Neural cell (in vitro differentiated cells): ENCODE measurements around the gene AGPAT3.

ENCODE experiments used
- POLR2AphosphoS5 ChIP-seq: IDR thresholded peaks from 2 replicates; pipeline ENCODE4 v1.6.1; 2012
- TAF1 ChIP-seq: IDR thresholded peaks from 2 replicates; pipeline ENCODE4 v1.6.1; 2012; ENCODE audit warnings: low read depth
- TF ChIP-seq, protein P1 (sequence below): fragments of 450-650 bp; IDR thresholded peaks from 2 replicates; pipeline ENCODE4 v1.5.1; 2014; ENCODE audit warnings: antibody characterized with exemption, mild to moderate bottlenecking, moderate library complexity; ENCODE audit not compliant: poor library complexity, severe bottlenecking

DNA sequence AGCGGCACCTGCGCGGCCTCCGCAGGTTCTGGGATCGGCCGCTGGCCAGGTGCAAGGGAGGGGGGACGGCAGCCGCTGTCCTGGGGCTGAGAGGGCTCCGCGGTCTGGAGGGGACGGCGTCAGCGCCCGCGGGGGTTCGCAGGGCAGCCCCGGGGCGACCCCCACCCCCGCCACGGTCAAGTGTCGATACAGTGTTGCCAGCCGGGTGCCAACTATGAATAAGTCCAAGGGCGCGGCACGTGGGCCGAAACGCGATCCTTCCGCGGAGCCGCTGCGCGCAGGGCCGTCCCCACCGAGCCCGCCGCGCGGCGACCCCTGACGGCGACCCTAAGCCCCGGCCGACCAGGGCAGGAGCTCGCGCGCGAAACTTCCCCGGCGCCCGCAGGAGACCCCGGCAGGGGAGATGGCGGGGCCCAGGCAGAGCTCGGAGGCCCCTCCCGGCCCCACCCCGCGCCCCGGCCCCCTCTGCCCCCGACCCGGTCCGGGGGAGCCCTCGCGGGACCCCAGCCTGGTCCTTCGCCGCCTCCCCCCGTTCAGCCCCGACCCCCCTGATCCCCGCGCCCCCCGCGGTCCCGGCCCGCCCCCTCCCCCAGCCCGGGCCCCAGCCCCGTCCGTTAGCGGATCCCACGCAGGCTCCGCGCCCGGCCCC, 586 bp upstream of the AGPAT3 start:
- TF ChIP-seq, protein P1, sequence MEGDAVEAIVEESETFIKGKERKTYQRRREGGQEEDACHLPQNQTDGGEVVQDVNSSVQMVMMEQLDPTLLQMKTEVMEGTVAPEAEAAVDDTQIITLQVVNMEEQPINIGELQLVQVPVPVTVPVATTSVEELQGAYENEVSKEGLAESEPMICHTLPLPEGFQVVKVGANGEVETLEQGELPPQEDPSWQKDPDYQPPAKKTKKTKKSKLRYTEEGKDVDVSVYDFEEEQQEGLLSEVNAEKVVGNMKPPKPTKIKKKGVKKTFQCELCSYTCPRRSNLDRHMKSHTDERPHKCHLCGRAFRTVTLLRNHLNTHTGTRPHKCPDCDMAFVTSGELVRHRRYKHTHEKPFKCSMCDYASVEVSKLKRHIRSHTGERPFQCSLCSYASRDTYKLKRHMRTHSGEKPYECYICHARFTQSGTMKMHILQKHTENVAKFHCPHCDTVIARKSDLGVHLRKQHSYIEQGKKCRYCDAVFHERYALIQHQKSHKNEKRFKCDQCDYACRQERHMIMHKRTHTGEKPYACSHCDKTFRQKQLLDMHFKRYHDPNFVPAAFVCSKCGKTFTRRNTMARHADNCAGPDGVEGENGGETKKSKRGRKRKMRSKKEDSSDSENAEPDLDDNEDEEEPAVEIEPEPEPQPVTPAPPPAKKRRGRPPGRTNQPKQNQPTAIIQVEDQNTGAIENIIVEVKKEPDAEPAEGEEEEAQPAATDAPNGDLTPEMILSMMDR = peak; percentile 16
- TF ChIP-seq TAF1 (no peak), POLR2AphosphoS5 (peak; percentile 12)
